Transverse colon (tissue), 4 donors: ENCODE data around the gene RERE. TPM values are rescaled to one million over a fixed set of nuclear protein-coding genes. Genes with fewer than 3 reads are reported as not detected.
A peak's percentile ranks its signal among the peaks of the same experiment; 100 is the strongest.

Source experiments
- DNase-seq: peaks from one replicate; pipeline ENCODE4 v3.0.0-alpha.2; 2019
- H3K27ac ChIP-seq, 4 donors: fragments of 200-600 bp; sonication (generic); 2 replicates each; pipeline ENCODE4 v1.5.1; 2016 to 2018; ENCODE audit warnings: inconsistent platforms in 4 of 4
- H3K27me3 ChIP-seq: fragments of 200-600 bp; sonication (generic); 2 replicates; pipeline ENCODE4 v1.5.1; 2017; ENCODE audit warnings: inconsistent platforms
- H3K36me3 ChIP-seq, 4 donors: fragments of 200-600 bp; sonication (generic); 2 replicates each; pipeline ENCODE4 v1.5.1; 2017 to 2019; ENCODE audit warnings: inconsistent platforms in 4 of 4
- H3K4me1 ChIP-seq, 4 donors: fragments of 200-600 bp; sonication (generic); 2 replicates each; pipeline ENCODE4 v1.5.1; 2017 to 2020; ENCODE audit warnings: inconsistent platforms in 4 of 4
- H3K4me3 ChIP-seq, 4 donors: fragments of 200-600 bp; sonication (generic); 1 replicate in 1 of 4; 2 replicates in 3 of 4; pipeline versions ENCODE4 v1.5.1 to v1.6.1; 2017 to 2019; ENCODE audit warnings: inconsistent platforms in 4 of 4
- H3K9me3 ChIP-seq, 2 donors: fragments of 200-600 bp; sonication (generic); 2 replicates each; pipeline ENCODE4 v1.5.1; 2017 to 2019; ENCODE audit warnings: inconsistent platforms in 2 of 2
- EP300 ChIP-seq: sonication (generic); formaldehyde crosslinking; IDR thresholded peaks from one replicate; pipeline ENCODE4 v1.6.1; 2017; ENCODE audit warnings: antibody characterized with exemption, low read depth
- POLR2A ChIP-seq: fragments of 450-650 bp; IDR thresholded peaks from one replicate; pipeline ENCODE4 v1.6.1; 2016; ENCODE audit warnings: antibody characterized with exemption, mild to moderate bottlenecking, moderate library complexity
- POLR2AphosphoS5 ChIP-seq, 3 donors: sonication (generic); formaldehyde crosslinking; IDR thresholded peaks; one replicate each; pipeline ENCODE4 v1.6.1; 2016; ENCODE audit warnings: antibody characterized with exemption in 3 of 3
- WGBS, 2 donors: methylation state at CpG; one replicate each; pipeline ENCODE4 v1.1.5; 2018; ENCODE audit warnings: low coverage in 1 of 2; 5-methylcytosine and 5-hydroxymethylcytosine counted together
- in situ Hi-C, 4 donors: fragments of 200-750 bp; cut with MboI; loops; one replicate each; pipeline versions ENCODE4 v1.15.0 to v1.15.1; 2017; ENCODE audit warnings: low sequenced_read_pairs in 3 of 4, low pct_ligation_motif_present in 1 of 4, low pct_unique_long_range_greater_than_20kb in 1 of 4
- intact Hi-C: fragments of 100-400 bp; cut with DNase I; formaldehyde crosslinking; loops from one replicate; pipeline ENCODE4 v1.15.1; 2023; ENCODE audit warnings: low total_unique reads
- total RNA-seq, 4 donors: library from RNA; depleted of rRNA; stranded (reverse); fragments of >200 nt; gene quantifications; one replicate each; pipeline ENCODE4 v1.1.0, GENCODE V29; 2016
- TF ChIP-seq, protein P1 (sequence below), 5 experiments: fragments of 200-600 bp in 3 of 5; fragments of 450-650 bp in 2 of 5; sonication (generic) in 3 of 5; IDR thresholded peaks; 1 replicate in 2 of 5; 2 replicates in 3 of 5; pipeline ENCODE4 v1.5.1; 2016 to 2017; ENCODE audit warnings: antibody characterized with exemption in 5 of 5, inconsistent platforms in 3 of 5, mild to moderate bottlenecking in 2 of 5, moderate library complexity in 1 of 5

Gene RERE
- total RNA-seq, 4 donors from 2014 or later = 80.3 to 657 (median 105) TPM

DNA sequence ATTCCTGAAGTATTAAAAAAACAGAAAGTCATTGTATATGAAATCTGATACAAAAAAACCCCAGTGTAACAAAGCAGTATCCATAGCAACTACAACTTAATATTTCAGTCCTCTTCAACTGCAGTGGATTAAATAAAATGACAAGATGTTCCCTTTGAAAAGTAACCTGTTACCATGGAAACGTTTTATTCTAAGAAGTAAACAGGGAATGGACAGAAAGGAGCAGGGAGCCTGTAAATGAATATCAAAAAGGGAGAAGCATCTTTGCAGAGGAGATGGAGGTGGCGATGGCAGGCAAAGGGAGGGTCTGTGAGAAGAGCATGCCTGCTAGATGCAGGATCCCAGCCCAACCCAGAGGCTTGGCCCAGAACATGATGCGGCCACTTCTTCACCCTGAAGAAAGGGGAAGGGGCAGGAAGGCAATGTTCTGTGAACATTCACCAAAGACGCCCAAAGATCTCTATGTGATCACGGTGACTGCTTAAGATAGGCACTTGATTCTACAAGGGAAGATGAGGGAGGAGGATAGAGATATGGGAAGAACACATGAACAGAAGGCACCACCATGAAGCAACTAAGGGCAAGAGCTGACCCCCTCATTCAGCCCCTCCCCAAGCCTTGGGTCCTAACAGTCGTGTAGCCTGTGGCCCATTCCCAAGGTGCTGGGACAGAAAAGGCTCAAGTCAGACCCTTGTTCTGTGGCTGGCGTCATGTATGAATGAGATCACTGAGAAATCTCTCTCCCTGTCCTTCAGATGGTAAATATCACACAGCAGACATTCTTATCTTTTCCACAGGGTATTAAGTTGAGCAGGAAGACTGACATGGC, 299.6 kb downstream of the RERE start:
- H3K4me1 ChIP-seq = peaks cover 0 to 30% (median 0%) of the 10 kb centered on the region in 4 donors
- H3K9me3 ChIP-seq = no peaks in the 10 kb centered on the region
- TF ChIP-seq POLR2A (no peak), POLR2AphosphoS5 (IDR thresholded peaks at IDR 0.05) (no peak), EP300 (no peak)
- TF ChIP-seq, protein P1, sequence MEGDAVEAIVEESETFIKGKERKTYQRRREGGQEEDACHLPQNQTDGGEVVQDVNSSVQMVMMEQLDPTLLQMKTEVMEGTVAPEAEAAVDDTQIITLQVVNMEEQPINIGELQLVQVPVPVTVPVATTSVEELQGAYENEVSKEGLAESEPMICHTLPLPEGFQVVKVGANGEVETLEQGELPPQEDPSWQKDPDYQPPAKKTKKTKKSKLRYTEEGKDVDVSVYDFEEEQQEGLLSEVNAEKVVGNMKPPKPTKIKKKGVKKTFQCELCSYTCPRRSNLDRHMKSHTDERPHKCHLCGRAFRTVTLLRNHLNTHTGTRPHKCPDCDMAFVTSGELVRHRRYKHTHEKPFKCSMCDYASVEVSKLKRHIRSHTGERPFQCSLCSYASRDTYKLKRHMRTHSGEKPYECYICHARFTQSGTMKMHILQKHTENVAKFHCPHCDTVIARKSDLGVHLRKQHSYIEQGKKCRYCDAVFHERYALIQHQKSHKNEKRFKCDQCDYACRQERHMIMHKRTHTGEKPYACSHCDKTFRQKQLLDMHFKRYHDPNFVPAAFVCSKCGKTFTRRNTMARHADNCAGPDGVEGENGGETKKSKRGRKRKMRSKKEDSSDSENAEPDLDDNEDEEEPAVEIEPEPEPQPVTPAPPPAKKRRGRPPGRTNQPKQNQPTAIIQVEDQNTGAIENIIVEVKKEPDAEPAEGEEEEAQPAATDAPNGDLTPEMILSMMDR (IDR thresholded peaks at IDR 0.05) = no peak
- H3K27me3 ChIP-seq = no peaks in the 10 kb centered on the region
- no peak overlapping the region for H3K4me3 ChIP-seq
- H3K27ac ChIP-seq = peak overlapping the region; percentile 4 to 71 (median 56)
- no peak for DNase-seq
- peaks cover 0 to 5% (median 0%) of the 10 kb centered on the region in 4 donors for H3K36me3 ChIP-seq
- WGBS, 2 donors = 61 to 80% methylated on average over 6 to 7 of the region's 7 CpGs
- in situ Hi-C loops = no loop called here
- intact Hi-C loops = no loop called here

DNA sequence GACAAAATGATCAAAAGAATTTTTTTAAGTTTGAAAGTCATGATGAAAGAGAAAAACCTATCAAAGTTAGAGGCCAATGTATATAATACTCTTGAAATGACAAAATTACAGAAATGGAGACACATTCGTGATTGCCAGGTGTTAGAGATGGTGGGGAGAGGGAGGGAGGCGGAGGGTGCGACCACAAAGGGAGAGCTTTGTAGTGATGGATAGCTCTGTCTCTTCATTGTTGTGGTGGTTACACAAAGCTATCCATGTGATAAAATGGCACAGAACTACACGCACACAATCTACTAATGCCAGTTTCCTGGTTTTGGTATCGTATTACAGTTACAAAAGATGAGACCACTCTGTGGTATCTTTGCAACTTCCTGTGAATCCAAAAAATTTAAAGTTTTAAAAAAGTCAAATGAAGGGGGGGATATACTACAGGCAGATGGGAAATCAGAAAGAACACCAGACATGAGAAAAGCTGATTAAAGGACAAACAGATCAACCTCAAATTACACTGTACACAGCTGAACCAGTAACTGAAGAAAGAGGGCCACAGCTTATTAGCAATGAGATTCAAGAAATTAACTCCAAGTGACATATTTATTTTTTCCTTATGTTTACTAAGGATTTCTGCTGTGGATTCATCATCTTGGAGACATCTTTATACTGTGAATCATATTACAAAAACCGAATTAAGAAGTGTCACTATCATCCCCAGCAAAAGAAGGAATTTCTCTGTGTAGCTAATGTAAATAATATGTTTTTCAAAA, 300.5 kb downstream of the RERE start:
- no peak for TF ChIP-seq EP300
- TF ChIP-seq, protein P1 (IDR thresholded peaks at IDR 0.05) = no peak
- TF ChIP-seq POLR2A = no peak
- no peak for TF ChIP-seq POLR2AphosphoS5 (IDR thresholded peaks at IDR 0.05)
- DNase-seq = no peak
- Histone ChIP-seq H3K36me3 (no peaks in the 10 kb centered on the region), H3K27ac (peak overlapping the region; percentile 32 to 71 (median 56)), H3K27me3 (no peaks in the 10 kb centered on the region), H3K4me1 (peaks cover 0 to 27% (median 0%) of the 10 kb centered on the region in 4 donors), H3K9me3 (no peaks in the 10 kb centered on the region), H3K4me3 (no peak overlapping the region)
- intact Hi-C loops (no loop called here), in situ Hi-C loops (no loop called here)
- WGBS, 2 donors = 57 to 68% methylated on average over 6 of the region's 6 CpGs

DNA sequence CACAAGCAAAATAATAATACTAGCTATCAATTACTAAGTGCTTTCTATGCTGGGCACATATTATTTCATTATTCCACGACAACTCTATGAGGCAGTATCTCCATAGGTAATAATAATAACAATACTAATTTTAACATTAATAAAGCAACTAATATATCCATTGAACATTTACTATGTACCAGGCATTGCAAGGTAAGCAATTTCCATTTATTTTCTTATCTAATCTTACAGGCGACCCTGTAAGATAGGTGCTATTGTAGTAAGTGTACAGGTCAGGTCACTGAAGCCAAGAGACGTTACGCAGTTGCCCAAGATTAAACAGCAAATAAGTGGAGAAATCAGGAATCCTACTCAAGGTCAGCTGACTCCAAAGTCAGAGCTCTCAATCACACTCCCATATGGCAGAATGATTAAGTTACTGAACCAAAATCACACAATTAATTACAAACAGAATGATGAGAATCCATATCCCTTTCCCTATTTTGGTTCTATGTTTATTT, 301.1 kb downstream of the RERE start:
- no peaks in the 10 kb centered on the region for H3K36me3 ChIP-seq
- DNase-seq = no peak
- no peaks in the 10 kb centered on the region for H3K9me3 ChIP-seq
- no peak for TF ChIP-seq EP300
- no peak for TF ChIP-seq POLR2AphosphoS5 (IDR thresholded peaks at IDR 0.05)
- no peak for TF ChIP-seq POLR2A
- TF ChIP-seq, protein P1 (IDR thresholded peaks at IDR 0.05) = no peak
- H3K27me3 ChIP-seq = no peaks in the 10 kb centered on the region
- H3K27ac ChIP-seq = peak overlapping the region in 3 of 4 donors; percentile 49 to 71 (median 64)
- WGBS, 2 donors = 85 to 94% methylated on average over 4 of the region's 4 CpGs
- intact Hi-C loops (no loop called here), in situ Hi-C loops (no loop called here)
- no peak overlapping the region for H3K4me3 ChIP-seq
- peaks cover 0 to 28% (median 0%) of the 10 kb centered on the region in 4 donors for H3K4me1 ChIP-seq

DNA sequence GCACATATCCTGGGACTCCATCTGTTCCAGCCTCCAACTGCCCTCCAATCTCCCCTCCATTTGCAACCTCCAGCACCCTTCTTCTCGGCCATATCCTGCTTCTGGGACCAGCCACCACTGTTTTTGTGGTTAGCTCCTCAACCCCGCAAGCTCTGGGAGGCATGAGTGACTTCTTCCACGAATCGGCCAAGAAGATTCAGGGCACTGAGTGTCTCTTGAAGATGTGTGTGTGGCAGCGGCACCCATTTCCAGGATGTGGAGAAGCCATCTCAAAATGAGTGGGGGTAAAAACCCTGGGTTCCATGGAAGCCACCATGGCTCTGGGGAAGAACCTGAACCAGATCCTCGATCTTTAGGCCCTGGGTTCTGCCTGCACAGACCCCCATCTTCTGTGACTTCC, 304.9 kb downstream of the RERE start:
- 98% methylated on average over 6 of the region's 6 CpGs; no CpG with 5 or more reads in 1 of the 2 donors for WGBS, 2 donors
- H3K27me3 ChIP-seq = no peaks in the 10 kb centered on the region
- no peak overlapping the region for H3K4me3 ChIP-seq
- intact Hi-C loops (no loop called here), in situ Hi-C loops (no loop called here)
- no peaks in the 10 kb centered on the region for H3K36me3 ChIP-seq
- peaks cover 3 to 30% (median 8%) of the 10 kb centered on the region in 4 donors for H3K4me1 ChIP-seq
- H3K27ac ChIP-seq = no peak overlapping the region
- DNase-seq = no peak
- TF ChIP-seq, protein P1 (IDR thresholded peaks at IDR 0.05) = no peak
- TF ChIP-seq POLR2AphosphoS5 (IDR thresholded peaks at IDR 0.05) (no peak), EP300 (no peak)
- no peaks in the 10 kb centered on the region for H3K9me3 ChIP-seq
